Bone marrow (tissue), 2 donors: ENCODE results near the gene JUND.

Source experiments
- DNase-seq, 2 donors: peaks; one replicate each; lab custom pipeline; 2025; lab: John Stamatoyannopoulos, UW

The JUND gene

DNA sequence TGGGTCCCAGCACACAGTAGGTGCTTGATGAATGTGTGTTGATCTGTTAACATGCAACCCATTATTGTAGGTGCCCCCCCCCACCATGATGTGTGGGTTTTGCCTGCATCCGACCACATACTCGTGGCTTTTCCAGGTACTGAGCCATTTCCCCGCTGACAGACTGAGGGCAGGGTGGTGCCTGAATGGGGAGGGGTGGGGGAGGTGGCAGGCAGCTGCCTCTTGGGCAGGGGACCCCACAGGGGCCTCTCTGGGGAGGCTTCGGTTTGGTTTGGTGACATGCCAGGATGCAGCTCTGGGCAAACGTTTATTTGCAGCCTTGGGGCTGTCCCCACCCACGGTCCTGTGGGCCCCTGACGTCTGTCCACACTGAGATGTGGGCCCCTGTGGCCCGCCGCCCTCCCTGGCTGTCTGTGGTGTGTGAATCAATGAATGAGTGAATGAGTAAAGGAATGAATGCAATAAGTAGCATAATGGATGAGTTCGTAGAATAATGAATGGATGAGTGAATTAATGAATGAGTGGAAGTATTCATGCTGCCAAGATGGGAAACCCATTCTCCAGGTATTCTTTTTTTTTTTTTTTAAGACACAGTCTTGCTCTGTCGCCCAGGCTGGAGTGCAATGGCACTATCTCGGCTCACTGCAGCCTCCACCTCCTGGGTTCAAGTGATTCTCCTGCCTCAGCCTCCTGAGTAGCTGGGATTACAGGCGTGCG lies 9.0 kb upstream of the JUND start:
- peak; percentile 16 to 21 for DNase-seq

DNA sequence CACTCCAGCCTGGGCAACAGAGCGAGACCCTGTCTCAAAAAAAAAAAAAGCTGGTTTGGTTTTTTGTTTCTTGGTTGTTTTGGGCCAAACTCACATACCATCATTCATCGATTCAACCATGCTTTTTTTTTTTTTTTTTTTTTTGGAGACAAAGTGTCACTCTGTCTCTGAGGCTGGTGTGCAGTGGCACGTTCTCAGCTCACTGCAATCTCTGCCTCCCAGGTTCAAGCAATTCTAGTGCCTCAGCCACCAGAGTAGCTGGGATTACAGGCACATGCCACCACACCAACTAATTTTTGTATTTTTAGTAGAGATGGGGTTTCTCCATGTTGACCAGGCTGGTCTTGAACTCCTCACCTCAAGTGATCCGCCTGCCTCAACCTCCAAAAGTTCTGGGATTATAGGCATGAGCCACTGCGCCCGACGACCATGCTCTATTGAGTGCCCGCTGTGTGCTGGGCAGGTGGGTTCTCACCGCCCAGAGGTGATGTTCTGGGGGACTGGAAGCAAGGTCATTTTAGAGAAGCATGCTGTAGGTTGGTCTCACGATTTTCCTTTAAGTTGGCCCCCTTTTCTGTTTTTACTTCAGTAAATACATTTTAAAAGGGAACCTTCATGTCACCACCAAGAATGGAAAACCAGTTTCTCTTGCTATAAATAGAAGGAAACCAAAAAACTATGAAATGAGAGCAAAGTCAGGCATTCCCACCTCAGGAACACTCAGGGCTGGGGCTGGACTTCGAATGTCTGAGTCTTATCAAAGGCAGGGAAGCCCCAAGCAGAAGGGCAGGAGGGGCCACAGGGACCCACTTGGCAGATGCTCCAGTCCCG lies 8.3 kb upstream of the JUND start:
- DNase-seq, result no peak

DNA sequence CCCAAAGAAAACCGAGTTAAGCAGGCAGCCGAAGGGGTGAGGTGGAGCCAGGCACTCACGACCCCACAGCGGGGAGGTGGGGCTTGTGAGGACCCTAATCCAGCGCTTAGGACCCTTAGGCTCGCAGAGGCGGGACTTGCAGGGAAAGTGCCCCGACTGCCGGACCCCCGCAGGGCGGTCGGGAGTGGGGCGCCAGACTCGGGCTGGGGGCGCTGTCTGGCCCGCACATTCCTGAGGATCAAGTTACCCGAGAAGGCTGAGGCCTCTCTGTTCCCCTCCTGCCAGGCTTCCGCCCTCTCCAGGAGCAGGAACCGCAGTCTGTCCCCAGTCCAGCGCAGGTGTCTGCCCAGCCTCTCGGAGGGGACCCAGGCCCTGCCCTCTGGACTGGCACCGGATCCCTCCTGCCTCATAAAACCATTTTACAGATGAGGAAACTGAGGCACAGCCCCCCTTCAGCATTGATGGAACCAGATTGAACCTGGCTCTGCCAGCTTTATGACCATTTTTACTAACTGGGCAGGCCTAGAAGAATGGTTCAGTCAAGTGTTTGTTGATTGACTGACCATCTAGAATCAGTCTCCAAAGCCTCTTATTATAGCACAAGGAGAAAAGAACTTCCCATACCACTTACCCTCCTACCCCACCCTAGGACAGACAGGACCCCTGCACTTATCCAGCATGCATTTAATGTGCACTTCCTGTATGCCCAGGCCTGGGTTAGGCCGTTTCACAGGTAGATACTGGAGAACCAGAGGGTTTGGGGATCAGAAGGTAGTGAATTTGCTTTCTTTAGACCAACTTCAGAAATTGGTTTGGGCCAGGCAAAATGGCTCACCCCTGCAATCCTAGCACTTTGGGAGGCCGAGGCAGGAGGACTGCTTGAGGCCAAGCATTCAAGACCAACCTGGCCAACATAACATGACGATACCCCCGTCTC lies 6.7 kb upstream of the JUND start:
- no peak for DNase-seq

DNA sequence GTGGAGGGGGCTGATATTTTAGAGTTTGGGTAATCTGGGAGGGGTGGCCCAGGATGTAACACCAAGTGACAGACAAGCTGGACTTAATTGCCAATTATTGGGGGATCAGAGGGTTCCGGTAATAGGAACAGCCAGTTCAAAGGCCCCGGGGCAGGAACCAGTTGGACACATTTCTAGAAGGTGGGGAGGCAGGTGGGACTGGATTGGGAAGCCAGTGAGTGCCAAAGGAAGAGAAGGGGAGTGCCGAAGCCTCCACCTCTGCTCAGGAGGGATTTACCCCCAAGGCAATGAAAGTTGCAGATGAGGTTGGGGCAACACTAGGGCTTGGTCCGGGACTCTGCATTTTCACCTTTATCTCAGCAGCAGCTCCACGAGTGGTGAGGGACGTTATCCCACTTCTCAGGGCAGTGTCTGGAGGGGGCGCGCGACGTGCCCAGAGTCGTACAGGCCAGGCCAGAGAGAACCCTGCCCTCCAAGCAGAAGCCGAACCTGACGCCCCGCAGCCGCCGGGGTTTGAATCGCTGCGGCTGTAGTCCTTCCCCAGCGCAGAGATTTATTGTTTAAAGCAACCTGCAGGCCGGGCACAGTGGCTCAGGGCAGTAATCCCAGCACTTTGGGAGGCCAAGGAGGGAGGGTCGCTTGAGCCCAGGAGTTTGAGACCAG lies 5.7 kb upstream of the JUND start:
- no peak for DNase-seq

DNA sequence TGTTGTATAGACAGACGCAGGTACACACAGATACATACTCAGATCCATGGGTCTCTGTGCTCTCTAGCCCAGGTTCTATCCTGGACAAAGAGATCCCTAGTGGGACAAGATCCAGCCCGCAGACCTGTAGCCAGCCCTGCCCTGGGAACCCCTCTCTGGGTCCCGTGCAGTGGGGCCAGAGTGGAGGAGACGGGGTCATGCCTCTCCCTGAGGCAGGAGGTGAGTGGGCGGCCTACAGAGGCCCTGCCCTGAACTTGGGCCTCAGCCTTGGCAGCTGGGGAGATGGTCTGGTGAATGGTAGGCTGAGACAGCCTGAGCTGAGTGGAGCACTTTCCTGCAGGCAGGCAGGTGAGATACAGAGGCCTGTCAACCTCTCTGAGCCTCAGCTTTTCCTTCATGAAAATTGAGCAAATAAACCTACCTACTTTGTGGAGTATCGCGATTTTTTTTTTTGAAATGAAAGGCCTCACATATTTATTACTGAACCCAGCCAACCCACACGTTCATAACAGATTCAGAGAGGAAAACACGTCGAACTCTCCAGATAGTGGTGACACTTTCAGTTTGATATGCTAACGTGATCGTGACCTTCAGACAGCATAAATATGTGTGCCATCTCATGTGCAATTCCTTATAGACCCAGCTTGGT lies 3.4 kb upstream of the JUND start:
- no peak for DNase-seq

DNA sequence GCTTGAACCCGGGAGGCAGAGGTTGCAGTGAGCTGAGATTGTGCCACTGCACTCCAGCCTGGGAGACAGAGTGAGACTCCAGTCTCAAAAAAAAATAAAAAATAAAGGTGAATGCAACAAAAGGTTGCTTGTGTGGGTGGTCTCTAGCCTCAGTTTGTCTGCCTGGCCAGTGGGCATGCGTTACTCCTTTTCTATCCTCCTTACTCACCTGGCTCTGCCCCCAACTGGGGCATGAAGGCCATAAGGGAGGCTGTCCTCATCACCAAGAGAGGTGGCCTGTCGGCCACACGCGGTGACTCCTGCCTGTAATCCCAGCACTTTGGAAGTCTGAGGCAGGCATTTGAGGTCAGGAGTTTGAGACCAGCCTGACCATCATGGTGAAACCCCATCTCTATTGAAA lies 1.9 kb upstream of the JUND start:
- no peak for DNase-seq

DNA sequence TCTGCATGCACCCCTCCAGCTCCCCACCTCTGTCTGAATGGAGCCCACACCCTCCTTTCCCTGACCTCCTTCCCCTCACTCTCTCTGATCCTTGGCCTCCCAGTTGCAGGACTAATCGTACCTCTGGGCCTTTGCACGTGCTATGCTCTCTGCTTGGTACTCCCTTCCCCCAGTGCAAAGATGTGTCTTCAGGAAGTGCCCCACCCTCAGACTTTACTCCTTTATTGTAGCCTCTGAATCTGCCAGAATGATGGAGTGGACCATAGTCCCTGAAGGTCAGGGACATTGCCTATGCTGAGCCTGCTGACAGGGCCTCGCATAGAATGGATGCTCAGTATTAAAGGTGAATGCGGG lies 1.3 kb upstream of the JUND start:
- DNase-seq, result no peak

DNA sequence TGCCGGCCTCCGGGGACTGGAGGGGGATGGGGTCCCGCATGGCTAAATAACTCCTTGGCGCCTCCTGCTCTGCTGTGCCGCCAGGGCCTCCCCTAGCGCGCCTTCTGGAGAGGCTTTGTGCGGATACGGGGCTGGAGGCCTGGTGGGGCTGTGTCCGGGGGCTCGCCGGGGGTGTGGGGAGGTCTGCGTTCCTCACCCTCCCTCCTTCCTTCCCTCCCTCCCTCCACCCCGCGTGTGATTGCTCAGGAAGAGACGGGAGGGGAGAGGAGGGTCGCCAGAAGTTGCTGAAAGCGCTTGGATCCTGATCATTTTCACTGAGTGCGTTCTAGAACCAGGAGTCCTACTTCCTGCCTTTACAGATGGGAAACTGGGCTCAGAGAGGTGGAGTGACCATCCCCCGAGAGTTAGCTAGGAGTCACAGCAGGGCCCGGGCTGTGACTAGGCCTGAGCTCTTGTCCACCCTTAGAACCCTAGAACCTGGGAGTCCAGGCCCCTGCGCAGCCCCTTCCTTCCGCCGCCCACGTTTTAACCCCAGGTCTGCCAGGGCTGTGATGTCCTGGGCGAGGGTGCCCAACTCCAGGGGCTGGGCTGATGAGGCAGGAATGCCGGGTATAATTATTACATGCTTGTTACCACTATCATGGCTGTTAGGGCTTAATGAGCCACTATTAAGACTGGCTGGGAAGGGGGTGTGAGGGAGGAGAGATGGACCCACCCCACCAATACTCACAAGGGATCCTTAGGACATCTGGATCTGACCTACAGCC lies 782 bp upstream of the JUND start:
- DNase-seq, result peak; percentile 90 to 95

DNA sequence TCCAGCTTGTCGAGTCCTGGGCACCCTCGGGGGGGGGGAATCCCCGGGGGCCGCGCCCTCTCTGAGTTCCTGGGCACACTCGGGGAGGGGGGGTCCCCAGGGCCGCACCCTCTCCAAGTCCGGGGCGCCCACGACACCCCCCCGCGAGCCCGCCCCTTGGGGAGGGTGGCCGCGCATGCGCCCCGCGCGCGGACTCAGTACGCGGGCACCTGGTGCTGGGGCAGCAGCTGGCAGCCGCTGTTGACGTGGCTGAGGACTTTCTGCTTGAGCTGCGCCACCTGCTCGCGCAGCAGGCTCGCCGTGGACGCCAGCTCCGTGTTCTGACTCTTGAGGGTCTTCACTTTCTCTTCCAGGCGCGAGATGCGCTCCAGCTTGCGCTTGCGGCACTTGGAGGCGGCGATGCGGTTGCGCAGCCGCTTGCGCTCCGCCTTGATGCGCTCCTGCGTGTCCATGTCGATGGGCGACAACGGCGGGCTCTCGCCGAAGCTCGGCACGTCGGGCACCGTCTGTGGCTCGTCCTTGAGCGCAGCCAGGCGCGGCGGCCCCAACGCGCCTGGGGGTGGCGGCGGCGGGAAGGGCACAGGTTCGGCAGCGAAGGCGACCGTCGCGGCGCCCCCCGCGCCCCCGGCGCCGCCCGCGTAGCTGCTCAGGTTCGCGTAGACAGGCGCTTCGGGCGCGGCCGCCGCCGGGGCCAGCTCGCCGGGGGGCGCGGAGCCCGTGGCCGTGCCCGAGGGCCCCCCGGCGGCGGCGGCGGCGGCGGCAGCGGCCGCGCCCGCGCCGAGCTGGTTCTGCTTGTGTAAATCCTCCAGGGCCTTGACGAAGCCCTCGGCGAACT lies 958 bp downstream of the JUND start:
- peak; percentile 7 to 85 for DNase-seq

DNA sequence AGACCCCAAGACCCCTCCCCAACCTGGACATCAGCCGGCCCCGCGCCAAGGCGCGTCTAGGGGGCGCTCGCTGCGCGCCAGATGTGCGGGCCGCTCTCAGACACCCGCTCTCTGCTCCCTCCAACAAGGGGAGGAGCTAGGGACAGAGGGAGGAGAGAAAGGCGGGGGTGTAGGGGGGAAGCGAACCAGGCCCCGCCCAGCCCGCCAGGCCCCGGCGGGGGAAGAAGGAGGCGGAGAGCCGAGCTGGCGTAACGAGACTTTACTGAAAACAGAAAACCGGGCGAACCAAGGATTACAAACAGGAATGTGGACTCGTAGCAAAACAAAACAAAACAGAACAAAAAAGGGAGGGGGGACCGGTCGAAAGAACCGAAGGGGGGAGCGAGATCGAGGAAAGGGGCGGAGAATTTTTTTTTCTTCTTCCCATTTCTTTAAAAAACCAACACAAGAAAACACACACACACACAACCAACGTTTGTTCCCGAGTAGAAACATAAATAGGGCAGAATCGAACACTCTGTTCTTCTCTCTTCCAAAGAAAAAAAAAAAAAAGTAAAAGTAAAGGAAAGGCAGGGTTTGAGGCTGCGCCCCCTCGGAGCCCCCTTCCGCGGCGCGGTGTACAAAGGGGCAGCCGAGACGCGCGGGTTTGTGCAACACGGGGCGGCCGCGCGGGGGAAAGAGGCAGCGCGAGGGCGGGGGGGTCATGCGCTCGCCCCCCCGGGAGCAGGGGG lies 1.7 kb downstream of the JUND start:
- DNase-seq, result peak; percentile 62 to 95

DNA sequence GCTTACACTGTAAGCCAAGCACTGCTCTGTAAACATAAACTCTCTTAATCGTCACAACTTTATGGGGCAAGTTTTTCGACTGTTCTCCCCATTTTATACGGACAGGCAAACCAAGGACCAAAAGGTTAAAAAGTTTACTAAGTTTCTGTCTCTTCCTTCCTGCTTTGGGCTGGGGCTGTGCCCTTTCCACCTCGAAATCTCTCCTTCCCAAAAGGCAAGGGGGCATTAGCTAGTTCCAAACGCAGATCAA lies 2.2 kb downstream of the JUND start:
- no peak for DNase-seq

DNA sequence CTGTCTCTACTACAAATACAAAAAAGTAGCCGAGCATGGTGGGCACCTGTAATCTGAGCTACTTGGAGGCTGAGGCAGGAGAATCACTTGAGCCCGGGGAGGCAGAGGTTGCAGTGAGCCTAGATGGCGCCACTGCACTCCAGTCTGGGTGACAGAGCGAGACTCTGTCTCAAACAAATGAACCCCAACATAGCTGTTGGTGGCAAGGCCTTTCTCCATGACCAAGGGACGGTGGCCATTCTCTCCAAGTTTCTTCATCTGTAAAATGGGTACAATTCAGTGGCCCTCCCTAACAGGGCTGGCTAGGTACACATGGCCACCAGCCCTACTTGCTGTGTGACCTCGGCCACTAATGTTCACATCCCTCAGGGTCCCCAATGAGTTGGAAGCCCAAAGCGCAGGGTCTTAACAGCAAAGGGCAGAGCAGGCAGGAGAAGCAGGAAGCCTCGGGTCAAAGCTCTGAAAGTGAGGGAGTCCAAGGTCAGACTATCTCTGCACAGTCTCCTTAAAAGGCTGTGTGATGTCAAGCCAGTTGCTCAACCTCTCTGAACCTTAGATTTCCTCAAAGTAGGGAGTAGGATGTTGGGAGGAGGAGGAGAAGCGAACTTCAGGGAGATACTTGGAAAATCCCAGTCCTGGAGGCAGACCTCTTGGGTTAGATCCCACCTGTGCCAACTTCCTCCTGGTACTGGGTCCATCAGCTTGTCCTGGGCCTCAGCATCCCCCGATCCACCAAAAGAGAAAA lies 2.7 kb downstream of the JUND start:
- DNase-seq, result no peak

DNA sequence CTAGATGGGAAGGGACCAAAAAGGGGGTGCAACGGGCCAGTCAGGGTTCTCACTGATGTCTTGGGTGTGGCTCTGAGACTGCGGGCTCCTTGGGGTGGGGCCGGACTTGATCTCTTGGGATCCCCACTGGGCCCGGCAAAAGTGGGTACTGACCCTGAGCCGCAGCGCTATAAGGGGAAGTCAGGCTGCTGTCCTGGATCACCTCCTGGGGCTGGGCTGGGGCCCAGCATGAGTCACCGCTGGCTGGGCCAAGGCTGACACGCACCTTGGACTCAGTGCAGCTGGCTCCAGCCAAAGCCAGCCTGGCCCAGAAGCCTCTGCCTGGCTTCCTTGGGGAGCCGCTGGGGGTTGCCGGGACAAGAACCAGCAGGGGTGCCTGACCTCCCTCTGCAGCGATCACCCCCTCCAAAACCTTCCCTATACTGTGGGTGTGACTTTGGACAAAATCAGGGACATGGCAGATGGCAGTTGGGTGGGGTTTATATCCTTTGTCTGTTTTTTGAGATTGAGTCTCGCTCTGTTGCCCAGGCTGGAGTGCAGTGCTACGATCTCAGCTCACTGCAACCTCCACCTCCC lies 6.6 kb downstream of the JUND start:
- peak in 1 of 2 donors; percentile 32 for DNase-seq

DNA sequence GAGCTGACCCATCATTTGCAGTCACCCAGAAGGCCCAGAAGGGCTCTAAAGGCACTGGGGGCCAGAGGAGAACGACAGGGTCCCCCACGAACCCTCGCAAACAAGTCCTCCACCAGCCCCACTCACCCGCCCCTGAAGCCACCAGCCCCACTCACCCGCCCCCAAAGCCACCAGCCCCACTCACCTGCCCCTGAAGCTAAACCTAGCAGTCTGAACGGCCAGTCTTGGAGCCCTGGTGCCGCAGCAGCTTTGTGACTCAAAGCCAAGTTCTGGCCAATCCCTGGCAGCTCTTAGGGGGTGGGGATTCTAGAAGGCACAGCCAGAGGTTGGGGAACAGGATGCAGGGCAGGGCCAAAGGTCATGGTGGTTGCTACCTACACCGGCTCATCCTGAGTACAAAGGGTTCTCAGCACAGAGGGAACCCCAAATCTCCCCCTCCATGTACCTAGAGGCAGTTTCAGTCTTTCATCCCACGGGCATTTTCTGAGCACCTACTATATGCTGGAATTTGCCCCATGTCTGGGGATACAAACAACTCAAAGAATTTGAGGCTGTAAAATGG lies 7.1 kb downstream of the JUND start, which contains the start of gene IQCN:
Gene IQCN, minus strand, starts transcription at position 234 of the 562 bp plus-strand sequence. CDS start 4,974 bp downstream, outside the sequence.
- DNase-seq, result no peak

DNA sequence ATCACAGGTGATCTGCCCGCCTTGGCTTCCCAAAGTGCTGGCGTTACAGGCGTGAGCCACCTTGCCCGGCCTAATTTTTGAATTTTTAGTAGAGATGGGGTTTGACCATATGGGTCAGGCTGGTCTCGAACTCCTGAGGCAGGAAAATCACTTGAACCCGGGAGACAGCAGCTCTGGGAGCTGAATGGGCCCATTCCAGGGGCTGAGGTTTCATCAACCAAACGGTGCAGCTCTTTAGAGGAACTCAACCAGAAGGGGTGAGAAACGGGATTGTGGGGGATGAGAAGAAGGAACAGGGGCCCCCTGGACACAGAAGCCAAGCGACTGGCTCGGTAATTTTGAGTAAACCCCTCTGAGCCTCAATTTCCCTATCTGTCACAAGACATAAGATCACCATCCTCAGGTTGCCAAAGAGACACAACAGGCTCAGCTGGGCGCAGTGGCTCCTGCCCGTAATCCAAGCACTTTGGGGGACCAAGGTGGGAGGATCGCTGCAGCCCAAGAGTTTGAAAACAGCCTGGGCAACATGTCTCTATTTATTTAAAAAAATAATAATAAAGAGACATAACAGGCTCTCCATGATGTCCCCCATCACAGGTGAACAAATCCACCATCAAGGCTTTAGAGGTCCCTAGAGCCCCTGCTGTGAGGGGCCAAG lies 7.7 kb downstream of the JUND start:
- DNase-seq, result no peak

DNA sequence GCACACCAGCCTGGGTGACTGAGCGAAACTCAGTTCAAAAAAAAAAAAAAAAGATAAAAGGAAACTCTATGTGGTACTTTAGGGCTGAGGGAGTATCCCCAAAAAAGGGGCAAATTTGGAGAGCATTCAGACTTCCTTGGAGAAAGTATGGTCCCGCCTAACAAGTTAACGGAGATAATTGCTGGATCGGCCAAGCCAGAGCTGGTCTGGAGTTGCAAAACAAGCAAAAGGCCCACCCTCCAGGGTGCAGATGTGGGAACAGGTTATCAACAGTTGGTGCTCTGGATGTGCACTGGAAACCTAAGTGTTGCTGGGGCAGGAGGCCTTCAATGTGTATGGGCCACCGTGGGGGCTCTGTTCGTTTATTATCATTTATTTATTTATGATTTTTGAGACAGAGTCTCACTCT lies 10.0 kb downstream of the JUND start:
- no peak for DNase-seq

DNA sequence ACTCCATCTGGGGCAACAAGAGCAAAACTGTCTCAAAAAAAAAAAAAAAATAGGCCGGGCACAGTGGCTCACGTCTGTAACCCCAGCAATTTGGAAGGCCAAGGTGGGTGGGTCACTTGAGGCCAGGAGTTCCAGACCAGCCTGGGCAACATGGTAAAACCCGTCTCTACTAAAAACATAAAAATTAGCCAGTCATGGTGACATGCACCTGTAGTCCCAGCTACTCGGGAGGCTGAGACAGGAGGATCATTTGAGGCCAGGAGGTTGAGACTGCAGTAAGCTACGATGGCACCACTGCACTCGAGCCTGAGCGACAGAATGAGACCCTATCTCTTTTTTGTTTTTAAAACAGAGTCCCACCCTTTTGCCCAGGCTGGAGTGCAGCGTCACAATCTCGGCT lies 11.1 kb downstream of the JUND start:
- no peak for DNase-seq
